ENCODE measurements around the gene KHSRP.

KHSRP gene

DNA sequence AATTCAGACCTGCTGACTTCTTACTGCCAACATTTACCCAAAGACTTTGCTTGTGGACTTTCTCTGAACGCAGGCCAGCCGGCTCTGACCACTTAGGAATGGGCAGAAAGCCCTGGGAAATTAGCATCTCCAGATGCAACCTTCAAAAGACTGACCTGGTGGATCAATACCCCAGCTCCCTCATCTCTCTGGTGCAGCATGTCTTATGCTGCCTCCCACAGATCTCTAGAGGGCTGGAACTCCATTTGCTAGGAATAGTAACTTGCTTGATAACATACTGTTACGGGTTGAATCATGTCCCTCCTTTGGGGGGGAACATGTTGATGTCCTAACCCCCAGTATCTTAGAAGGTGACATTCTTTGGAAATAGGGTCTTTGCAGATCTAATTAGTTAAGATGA lies 21.8 kb upstream of the KHSRP start:
- ChIA-PET CTCF (no interaction called here), POLR2A (no interaction called here)
- TF ChIP-seq CTBP1 (IDR thresholded peaks at IDR 0.05; ENCODE audit: borderline replicate concordance) (no peak), HDGF (IDR thresholded peaks at IDR 0.05; ENCODE audit: borderline replicate concordance) (no peak), FOXM1 (IDR thresholded peaks at IDR 0.05; ENCODE audit: borderline replicate concordance) (no peak), FOXA1 (IDR thresholded peaks at IDR 0.05) (no peak), NFRKB (IDR thresholded peaks at IDR 0.05) (no peak), ARNT (IDR thresholded peaks at IDR 0.05) (no peak), PKNOX1 (IDR thresholded peaks at IDR 0.05) (no peak), SP1 (IDR thresholded peaks at IDR 0.05) (no peak), LEF1 (IDR thresholded peaks at IDR 0.05; ENCODE audit: borderline replicate concordance) (no peak), FOXK2 (IDR thresholded peaks at IDR 0.05) (no peak), ELF4 (IDR thresholded peaks at IDR 0.05) (no peak), ZNF384 (IDR thresholded peaks at IDR 0.05) (no peak), TARDBP (IDR thresholded peaks at IDR 0.05) (no peak), BHLHE40 (IDR thresholded peaks at IDR 0.05; ENCODE audit: borderline replicate concordance) (no peak), SUZ12 (IDR thresholded peaks at IDR 0.05) (no peak)
- DNase-seq (ENCODE audit: extremely low spot score): no peak

DNA sequence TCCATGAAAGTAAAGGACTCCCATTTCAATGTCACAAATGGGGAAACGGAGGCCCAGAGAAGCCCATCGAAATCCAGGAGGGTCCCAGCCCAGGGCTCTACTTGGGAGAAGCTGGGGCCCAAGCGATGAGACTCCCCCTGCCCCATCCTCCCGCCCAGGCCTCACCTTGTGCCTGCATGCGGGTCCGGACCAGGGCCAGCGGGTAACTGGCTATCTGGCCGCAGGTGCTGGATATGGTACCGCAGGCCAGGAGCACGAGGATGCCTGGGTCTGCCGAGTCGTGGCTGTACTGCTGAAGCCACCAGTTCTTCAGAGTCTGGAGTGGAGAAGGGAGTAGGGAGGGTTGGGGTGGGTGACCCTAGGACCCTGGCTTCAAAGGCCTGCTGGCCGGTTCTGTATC lies 19.4 kb upstream of the KHSRP start:
- CTCF ChIA-PET: no interaction called here
- POLR2A ChIA-PET: no interaction called here
- no peak for DNase-seq (ENCODE audit: extremely low spot score)
- no peak for TF ChIP-seq HDGF (IDR thresholded peaks at IDR 0.05; ENCODE audit: borderline replicate concordance)
- TF ChIP-seq ARNT (IDR thresholded peaks at IDR 0.05): no peak
- no peak for TF ChIP-seq BHLHE40 (IDR thresholded peaks at IDR 0.05; ENCODE audit: borderline replicate concordance)
- TF ChIP-seq TARDBP (IDR thresholded peaks at IDR 0.05): no peak
- no peak for TF ChIP-seq SUZ12 (IDR thresholded peaks at IDR 0.05)
- TF ChIP-seq NFRKB (IDR thresholded peaks at IDR 0.05): no peak
- TF ChIP-seq FOXM1 (IDR thresholded peaks at IDR 0.05; ENCODE audit: borderline replicate concordance): no peak

GRCh38 chr19:6442087-6442688 lies 17.6 kb upstream of the KHSRP start:
- ChIA-PET POLR2A (no interaction called here), CTCF (no interaction called here)
- DNase-seq (ENCODE audit: extremely low spot score): no peak
- TF ChIP-seq ZNF384 (IDR thresholded peaks at IDR 0.05) (no peak), BHLHE40 (IDR thresholded peaks at IDR 0.05; ENCODE audit: borderline replicate concordance) (no peak), CTBP1 (IDR thresholded peaks at IDR 0.05; ENCODE audit: borderline replicate concordance) (no peak), SP1 (IDR thresholded peaks at IDR 0.05) (no peak), SUZ12 (IDR thresholded peaks at IDR 0.05) (no peak), L3MBTL2 (conservative IDR thresholded peaks at IDR 0.05) (no peak), PKNOX1 (IDR thresholded peaks at IDR 0.05) (no peak), HDGF (IDR thresholded peaks at IDR 0.05; ENCODE audit: borderline replicate concordance) (no peak), ELF4 (IDR thresholded peaks at IDR 0.05) (no peak), FOXK2 (IDR thresholded peaks at IDR 0.05) (no peak), LEF1 (IDR thresholded peaks at IDR 0.05; ENCODE audit: borderline replicate concordance) (no peak), ARNT (IDR thresholded peaks at IDR 0.05) (no peak), FOXA1 (IDR thresholded peaks at IDR 0.05) (no peak)

DNA sequence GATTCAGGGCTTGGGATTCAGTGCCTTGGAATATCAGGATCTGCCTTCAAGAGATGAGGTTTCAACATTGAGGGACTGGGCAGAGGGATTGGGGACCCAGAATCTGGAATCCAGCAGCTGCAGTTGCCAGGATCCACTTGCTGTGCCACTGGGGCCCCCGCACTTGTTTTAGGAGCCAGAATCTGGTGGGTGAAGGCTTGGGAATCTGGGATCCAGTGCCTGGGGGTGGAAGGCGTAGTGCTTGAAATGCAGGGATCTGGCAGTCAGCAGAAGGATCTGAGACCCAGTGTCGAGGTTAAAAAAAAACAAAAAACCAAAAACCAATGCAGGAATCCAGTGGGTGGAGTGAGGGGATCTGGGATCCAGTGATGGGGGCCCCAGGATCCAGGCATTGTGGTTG lies 16.3 kb upstream of the KHSRP start:
- TF ChIP-seq HDGF (IDR thresholded peaks at IDR 0.05; ENCODE audit: borderline replicate concordance) (no peak), TARDBP (IDR thresholded peaks at IDR 0.05) (no peak), LEF1 (IDR thresholded peaks at IDR 0.05; ENCODE audit: borderline replicate concordance) (no peak), ARNT (IDR thresholded peaks at IDR 0.05) (no peak), NFRKB (IDR thresholded peaks at IDR 0.05) (no peak), FOXK2 (IDR thresholded peaks at IDR 0.05) (no peak), PKNOX1 (IDR thresholded peaks at IDR 0.05) (no peak), SP1 (IDR thresholded peaks at IDR 0.05) (no peak), FOXA1 (IDR thresholded peaks at IDR 0.05) (no peak), L3MBTL2 (conservative IDR thresholded peaks at IDR 0.05) (no peak), ZNF384 (IDR thresholded peaks at IDR 0.05) (no peak), CTBP1 (IDR thresholded peaks at IDR 0.05; ENCODE audit: borderline replicate concordance) (no peak)
- ChIA-PET CTCF (no interaction called here), POLR2A (no interaction called here)
- DNase-seq (ENCODE audit: extremely low spot score): no peak

GRCh38 chr19:6439743-6440142 lies 15.1 kb upstream of the KHSRP start:
- no peak for DNase-seq (ENCODE audit: extremely low spot score)
- ChIA-PET CTCF (no interaction called here), POLR2A (no interaction called here)
- no peak for TF ChIP-seq BHLHE40 (IDR thresholded peaks at IDR 0.05; ENCODE audit: borderline replicate concordance)
- TF ChIP-seq FOXM1 (IDR thresholded peaks at IDR 0.05; ENCODE audit: borderline replicate concordance): no peak
- TF ChIP-seq NFRKB (IDR thresholded peaks at IDR 0.05): no peak
- no peak for TF ChIP-seq FOXK2 (IDR thresholded peaks at IDR 0.05)
- TF ChIP-seq PKNOX1 (IDR thresholded peaks at IDR 0.05): no peak
- no peak for TF ChIP-seq ARNT (IDR thresholded peaks at IDR 0.05)
- no peak for TF ChIP-seq ELF4 (IDR thresholded peaks at IDR 0.05)
- TF ChIP-seq CTBP1 (IDR thresholded peaks at IDR 0.05; ENCODE audit: borderline replicate concordance): no peak
- no peak for TF ChIP-seq FOXA1 (IDR thresholded peaks at IDR 0.05)
- no peak for TF ChIP-seq ZNF384 (IDR thresholded peaks at IDR 0.05)

GRCh38 chr19:6433663-6434062 lies 9.1 kb upstream of the KHSRP start, which contains the start of gene SLC25A41:
TSS of gene SLC25A41 (minus strand) at chr19:6433763. CDS start at chr19:6433693, 70 bp downstream.
- no peak for DNase-seq (ENCODE audit: extremely low spot score)
- CTCF ChIA-PET: no interaction called here
- POLR2A ChIA-PET: interaction anchor here (1.3 kb wide), 1 partner anchor 9 kb away, joined by 3 read pairs; the partner anchor contains the start of gene KHSRP
- TF ChIP-seq FOXA1 (IDR thresholded peaks at IDR 0.05): no peak
- no peak for TF ChIP-seq ZNF384 (IDR thresholded peaks at IDR 0.05)
- TF ChIP-seq CTBP1 (IDR thresholded peaks at IDR 0.05; ENCODE audit: borderline replicate concordance): no peak
- no peak for TF ChIP-seq HDGF (IDR thresholded peaks at IDR 0.05; ENCODE audit: borderline replicate concordance)
- TF ChIP-seq TARDBP (IDR thresholded peaks at IDR 0.05): no peak
- no peak for TF ChIP-seq LEF1 (IDR thresholded peaks at IDR 0.05; ENCODE audit: borderline replicate concordance)
- no peak for TF ChIP-seq ARNT (IDR thresholded peaks at IDR 0.05)
- TF ChIP-seq FOXM1 (IDR thresholded peaks at IDR 0.05; ENCODE audit: borderline replicate concordance): no peak
- no peak for TF ChIP-seq SP1 (IDR thresholded peaks at IDR 0.05)
- no peak for TF ChIP-seq ELF4 (IDR thresholded peaks at IDR 0.05)
- no peak for TF ChIP-seq SUZ12 (IDR thresholded peaks at IDR 0.05)
- no peak for TF ChIP-seq L3MBTL2 (conservative IDR thresholded peaks at IDR 0.05)
